Colonic mucosa (tissue), 4 donors: ENCODE measurements around the gene BIN1. TPM values are rescaled to one million over a fixed set of nuclear protein-coding genes. Genes with fewer than 3 reads are reported as not detected.

ENCODE experiments used
- DNase-seq: peaks from one replicate; pipeline ENCODE4 v3.0.0-alpha.2; 2020
- H3K27ac ChIP-seq: fragments of 200-600 bp; one replicate; pipeline ENCODE4 v1.8.0; 2021
- H3K27me3 ChIP-seq: fragments of 200-600 bp; one replicate; pipeline ENCODE4 v1.8.0; 2021
- H3K36me3 ChIP-seq: fragments of 200-600 bp; one replicate; pipeline ENCODE4 v1.8.0; 2021
- H3K4me1 ChIP-seq: fragments of 200-600 bp; one replicate; pipeline ENCODE4 v1.8.0; 2021; ENCODE audit warnings: mild to moderate bottlenecking
- H3K4me3 ChIP-seq: fragments of 200-600 bp; one replicate; pipeline ENCODE4 v1.8.0; 2021
- H3K9ac ChIP-seq, 2 donors: one replicate each; pipeline ENCODE4 v1.7.0; 2013; ENCODE audit warnings: control low read depth in 2 of 2, low read depth in 2 of 2, low read length in 2 of 2
- H3K9me3 ChIP-seq: fragments of 200-600 bp; one replicate; pipeline ENCODE4 v1.8.0; 2021
- intact Hi-C: fragments of 100-400 bp; cut with DNase I; formaldehyde crosslinking; loops from one replicate; pipeline ENCODE4 v1.14.1; 2022
- total RNA-seq, 2 donors: library from RNA; stranded (reverse); fragmentation: NEBNext Ultra II Directional in 1 of 2; extraction: Animal tissue kit (Norgen Biotek cat#: 25700) in 1 of 2; gene quantifications; one replicate each; pipeline ENCODE4 v1.2.1, GENCODE V29; 2021
- TF ChIP-seq, protein P1 (sequence below): fragments of 200-600 bp; IDR thresholded peaks from one replicate; pipeline ENCODE4 v1.8.0; 2022; ENCODE audit warnings: antibody characterized with exemption, mild to moderate bottlenecking
- donor health status: healthy.
- donor health status: DM: no; HTN: no; CAD: no.
- donor health status: DM: no; HTN: no; CAD: no.

The BIN1 gene
- total RNA-seq, 2 donors from 2014 or later: 38.5 to 60.8 TPM

DNA sequence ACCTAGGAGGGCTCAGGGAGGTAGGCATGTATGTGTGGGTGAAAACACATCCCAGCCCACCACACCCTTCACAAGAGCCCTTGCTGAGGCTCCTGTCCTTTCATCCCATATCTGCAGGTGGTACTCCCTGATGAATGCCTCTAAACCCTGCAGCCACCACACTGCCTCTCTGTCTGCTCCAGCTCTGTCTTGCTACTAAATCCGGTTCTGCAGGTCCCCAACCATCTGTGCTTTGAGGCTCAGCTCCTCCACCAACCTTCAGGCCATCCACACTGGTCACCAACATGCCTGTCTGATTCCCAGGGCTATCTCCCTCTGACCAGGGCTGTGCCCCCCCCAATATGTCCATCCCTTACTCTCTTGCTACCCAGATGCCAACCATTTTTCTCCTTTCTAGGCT lies 92.7 kb downstream of the BIN1 start:
- no peak for DNase-seq

DNA sequence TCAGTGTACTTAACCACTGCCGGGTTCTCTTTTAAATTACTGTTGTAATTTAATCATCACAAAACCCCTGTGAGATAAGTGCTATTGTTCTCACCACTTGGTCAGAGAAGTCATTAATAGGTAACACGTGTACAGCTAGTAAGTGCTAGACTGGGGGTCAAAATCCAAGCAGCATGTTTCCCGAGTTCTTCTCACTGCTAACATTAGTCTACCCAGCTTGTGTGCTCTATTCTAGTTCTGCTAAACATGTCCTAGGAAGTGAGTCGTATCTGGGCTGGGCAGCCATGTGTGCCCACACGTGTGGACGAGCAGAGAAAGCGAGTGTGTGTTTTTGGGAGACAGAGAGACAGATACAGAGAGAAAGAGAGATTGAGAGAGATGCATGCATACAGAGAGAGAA lies 94.1 kb downstream of the BIN1 start:
- Histone ChIP-seq H3K9me3 (no peaks in the 10 kb centered on the region), H3K36me3 (no peaks in the 10 kb centered on the region), H3K27me3 (no peaks in the 10 kb centered on the region), H3K4me1 (no peaks in the 10 kb centered on the region), H3K9ac (no peak overlapping the region), H3K27ac (no peak overlapping the region), H3K4me3 (no peak overlapping the region)
- TF ChIP-seq, protein P1, sequence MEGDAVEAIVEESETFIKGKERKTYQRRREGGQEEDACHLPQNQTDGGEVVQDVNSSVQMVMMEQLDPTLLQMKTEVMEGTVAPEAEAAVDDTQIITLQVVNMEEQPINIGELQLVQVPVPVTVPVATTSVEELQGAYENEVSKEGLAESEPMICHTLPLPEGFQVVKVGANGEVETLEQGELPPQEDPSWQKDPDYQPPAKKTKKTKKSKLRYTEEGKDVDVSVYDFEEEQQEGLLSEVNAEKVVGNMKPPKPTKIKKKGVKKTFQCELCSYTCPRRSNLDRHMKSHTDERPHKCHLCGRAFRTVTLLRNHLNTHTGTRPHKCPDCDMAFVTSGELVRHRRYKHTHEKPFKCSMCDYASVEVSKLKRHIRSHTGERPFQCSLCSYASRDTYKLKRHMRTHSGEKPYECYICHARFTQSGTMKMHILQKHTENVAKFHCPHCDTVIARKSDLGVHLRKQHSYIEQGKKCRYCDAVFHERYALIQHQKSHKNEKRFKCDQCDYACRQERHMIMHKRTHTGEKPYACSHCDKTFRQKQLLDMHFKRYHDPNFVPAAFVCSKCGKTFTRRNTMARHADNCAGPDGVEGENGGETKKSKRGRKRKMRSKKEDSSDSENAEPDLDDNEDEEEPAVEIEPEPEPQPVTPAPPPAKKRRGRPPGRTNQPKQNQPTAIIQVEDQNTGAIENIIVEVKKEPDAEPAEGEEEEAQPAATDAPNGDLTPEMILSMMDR: no peak
- DNase-seq: no peak
- intact Hi-C loops: no loop called here

More for the DNA sequence above, 92.7 kb downstream of the BIN1 start:
- no peak overlapping the region for H3K9ac ChIP-seq
- H3K9me3 ChIP-seq: no peaks in the 10 kb centered on the region
- intact Hi-C loops: no loop called here
- H3K27me3 ChIP-seq: no peaks in the 10 kb centered on the region
- H3K4me1 ChIP-seq: no peaks in the 10 kb centered on the region
- TF ChIP-seq, protein P1: no peak
- no peak overlapping the region for H3K27ac ChIP-seq
- H3K4me3 ChIP-seq: no peak overlapping the region
- no peaks in the 10 kb centered on the region for H3K36me3 ChIP-seq

DNA sequence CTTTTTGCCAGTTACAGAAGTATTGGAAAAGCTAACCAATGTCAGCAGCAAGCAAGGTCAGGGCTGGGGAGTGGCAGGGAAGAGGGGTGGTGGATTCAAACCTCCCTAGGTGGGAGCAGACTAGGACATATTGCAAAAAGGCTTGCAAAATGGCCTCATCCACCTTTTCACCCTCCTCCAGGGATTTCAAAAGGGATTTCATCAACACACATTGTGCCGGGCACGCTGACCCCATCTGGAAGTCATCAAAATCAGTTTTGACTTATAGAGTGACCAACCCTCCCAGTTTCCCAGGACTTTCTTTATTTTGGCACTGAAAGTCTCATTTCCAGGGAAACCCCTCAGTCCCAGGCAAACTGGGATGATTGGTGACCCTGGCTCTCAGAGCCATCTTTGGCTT lies 94.7 kb downstream of the BIN1 start:
- Histone ChIP-seq H3K9me3 (no peaks in the 10 kb centered on the region), H3K4me1 (no peaks in the 10 kb centered on the region), H3K27ac (no peak overlapping the region), H3K9ac (no peak overlapping the region), H3K27me3 (no peaks in the 10 kb centered on the region), H3K4me3 (no peak overlapping the region), H3K36me3 (no peaks in the 10 kb centered on the region)
- intact Hi-C loops: no loop called here
- no peak for DNase-seq
- TF ChIP-seq, protein P1: no peak

DNA sequence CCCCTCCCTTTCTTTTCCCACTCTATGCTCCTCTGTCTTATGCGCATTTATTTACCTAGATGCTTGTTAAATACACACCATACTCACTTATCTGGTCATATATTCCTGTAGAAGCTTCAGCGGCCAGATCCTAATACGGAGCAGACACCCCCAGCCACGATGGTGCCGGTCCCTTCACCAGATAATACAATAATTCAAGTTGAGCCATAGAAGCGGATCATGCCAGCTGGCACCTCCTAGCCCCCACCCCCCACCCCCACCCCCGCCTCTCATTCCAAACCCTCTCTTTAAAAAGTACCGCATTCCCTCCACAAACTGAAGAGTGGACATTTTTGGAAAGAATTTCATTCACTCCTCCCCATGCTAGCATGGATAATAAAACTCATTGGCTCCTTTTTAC lies 95.2 kb downstream of the BIN1 start:
- Histone ChIP-seq H3K36me3 (no peaks in the 10 kb centered on the region), H3K9ac (no peak overlapping the region), H3K27me3 (no peaks in the 10 kb centered on the region), H3K4me1 (no peaks in the 10 kb centered on the region), H3K4me3 (no peak overlapping the region), H3K27ac (no peak overlapping the region), H3K9me3 (no peaks in the 10 kb centered on the region)
- DNase-seq: no peak
- intact Hi-C loops: no loop called here
- TF ChIP-seq, protein P1: no peak

DNA sequence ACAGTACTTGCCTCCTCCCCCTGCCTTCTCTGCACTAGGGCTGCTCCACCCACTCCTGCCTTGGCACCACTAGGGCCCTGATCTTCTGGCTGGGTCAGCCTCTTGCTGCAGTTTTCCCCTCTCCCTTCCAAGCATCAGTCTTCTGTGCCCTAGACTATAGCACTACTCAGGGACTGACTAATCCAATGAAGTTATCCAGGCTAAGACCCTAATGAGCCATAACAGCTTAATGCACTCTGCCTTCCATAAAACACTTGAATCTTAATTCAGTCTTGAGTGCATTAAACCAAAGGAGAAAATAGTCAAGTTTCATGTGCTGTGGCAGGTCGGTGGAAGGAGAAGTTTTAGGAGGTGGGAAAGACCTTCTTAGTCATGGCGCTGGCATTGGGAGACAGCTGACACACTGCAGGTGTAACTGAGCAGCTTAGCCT lies 95.7 kb downstream of the BIN1 start:
- intact Hi-C loops: no loop called here
- H3K9me3 ChIP-seq: no peaks in the 10 kb centered on the region
- TF ChIP-seq, protein P1: no peak
- no peak overlapping the region for H3K9ac ChIP-seq
- H3K4me1 ChIP-seq: no peaks in the 10 kb centered on the region
- no peak overlapping the region for H3K27ac ChIP-seq
- no peaks in the 10 kb centered on the region for H3K36me3 ChIP-seq
- H3K27me3 ChIP-seq: no peaks in the 10 kb centered on the region
- H3K4me3 ChIP-seq: no peak overlapping the region
- no peak for DNase-seq
